Superior temporal gyrus (tissue), 1 donor: ENCODE measurements around the gene GRIN1.

ENCODE experiments used
- DNase-seq: peaks from one replicate; pipeline ENCODE4 v3.0.0-alpha.2; 2016; ENCODE audit errors: extremely low spot score

GRIN1 gene

GRCh38 chr9:137138722-137139467 lies at the start of gene GRIN1:
GRIN1 (plus strand) TSS chr9:137139154; CDS start chr9:137139487, 333 bp downstream.
- peak; percentile 35 for DNase-seq

- DNase-seq: no peak
Measured at GRCh38 chr9:137089232-137089947, 49.6 kb upstream of the GRIN1 start.

GRCh38 chr9:137095664-137096517 lies 43.1 kb upstream of the GRIN1 start:
- no peak for DNase-seq

- no peak for DNase-seq
Measured at GRCh38 chr9:137096785-137097546, 42.0 kb upstream of the GRIN1 start.

GRCh38 chr9:137097761-137098462 lies 41.0 kb upstream of the GRIN1 start:
- DNase-seq: no peak

GRCh38 chr9:137099231-137099630 lies 39.7 kb upstream of the GRIN1 start:
- no peak for DNase-seq

GRCh38 chr9:137103206-137103999 lies 35.6 kb upstream of the GRIN1 start:
- DNase-seq: no peak

- DNase-seq: no peak
Measured at GRCh38 chr9:137105814-137106661, 32.9 kb upstream of the GRIN1 start.

GRCh38 chr9:137106662-137107250 lies 32.2 kb upstream of the GRIN1 start:
- no peak for DNase-seq

GRCh38 chr9:137107312-137107921 lies 31.5 kb upstream of the GRIN1 start:
- no peak for DNase-seq

- DNase-seq: no peak
Measured at GRCh38 chr9:137107982-137108381, 31.0 kb upstream of the GRIN1 start.

- DNase-seq: no peak
Measured at GRCh38 chr9:137108608-137109249, 30.2 kb upstream of the GRIN1 start.

- no peak for DNase-seq
Measured at GRCh38 chr9:137109250-137110146, 29.5 kb upstream of the GRIN1 start.

- DNase-seq: no peak
Measured at GRCh38 chr9:137110147-137110910, 28.6 kb upstream of the GRIN1 start.

GRCh38 chr9:137110911-137111787 lies 27.8 kb upstream of the GRIN1 start:
- DNase-seq: no peak
